ENCODE results near the gene TENM3. TPM values are rescaled to one million over a fixed set of nuclear protein-coding genes. Genes with fewer than 3 reads are reported as not detected.

The TENM3 gene
- total RNA-seq, 2 donors from 2014 or later = 21.4 to 52.3 TPM

- TF ChIP-seq POLR2A (IDR thresholded peaks at IDR 0.05) = no peak
- no peak for TF ChIP-seq POLR2AphosphoS5 (IDR thresholded peaks at IDR 0.05)
- no peak for TF ChIP-seq CTCF (IDR thresholded peaks at IDR 0.05)
- Histone ChIP-seq H3K27ac (no peak overlapping the region), H3K4me3 (no peak overlapping the region), H3K27me3 (replicated peaks; ENCODE audit: insufficient read depth) (no peaks in the 10 kb centered on the region), H3K36me3 (no peaks in the 10 kb centered on the region), H3K9me3 (no peaks in the 10 kb centered on the region), H3K4me1 (replicated peaks) (no peaks in the 10 kb centered on the region)
- intact Hi-C loops (cut with DNase I) = no loop called here
- WGBS = 90% methylated on average over 6 of the region's 6 CpGs
- DNase-seq (ENCODE audit: low spot score) = no peak
These were observed 305.0 kb downstream of the TENM3 start for GRCh38 chr4:182548156-182548555.

GRCh38 chr4:182549356-182549755, 306.2 kb downstream of the TENM3 start:
- H3K27me3 ChIP-seq (replicated peaks; ENCODE audit: insufficient read depth) = no peaks in the 10 kb centered on the region
- DNase-seq (ENCODE audit: low spot score) = no peak
- H3K27ac ChIP-seq = no peak overlapping the region
- TF ChIP-seq CTCF (IDR thresholded peaks at IDR 0.05) (no peak), POLR2A (IDR thresholded peaks at IDR 0.05) (no peak), POLR2AphosphoS5 (IDR thresholded peaks at IDR 0.05) (no peak)
- no peaks in the 10 kb centered on the region for H3K36me3 ChIP-seq
- H3K9me3 ChIP-seq = no peaks in the 10 kb centered on the region
- no peak overlapping the region for H3K4me3 ChIP-seq
- intact Hi-C loops (cut with DNase I) = no loop called here
- H3K4me1 ChIP-seq (replicated peaks) = no peaks in the 10 kb centered on the region
- 56% methylated on average over 5 of the region's 5 CpGs for WGBS

- 63% methylated on average over 9 of the region's 9 CpGs for WGBS
- no peaks in the 10 kb centered on the region for H3K27me3 ChIP-seq (replicated peaks; ENCODE audit: insufficient read depth)
- H3K4me3 ChIP-seq = no peak overlapping the region
- H3K4me1 ChIP-seq (replicated peaks) = no peaks in the 10 kb centered on the region
- no peaks in the 10 kb centered on the region for H3K9me3 ChIP-seq
- intact Hi-C loops (cut with DNase I) = no loop called here
- no peak for DNase-seq (ENCODE audit: low spot score)
- TF ChIP-seq POLR2A (IDR thresholded peaks at IDR 0.05) (no peak), CTCF (IDR thresholded peaks at IDR 0.05) (no peak), POLR2AphosphoS5 (IDR thresholded peaks at IDR 0.05) (no peak)
- no peaks in the 10 kb centered on the region for H3K36me3 ChIP-seq
- no peak overlapping the region for H3K27ac ChIP-seq
These were observed 309.7 kb downstream of the TENM3 start for GRCh38 chr4:182552948-182553347.

GRCh38 chr4:182553653-182554052, 310.5 kb downstream of the TENM3 start:
- no peaks in the 10 kb centered on the region for H3K9me3 ChIP-seq
- H3K36me3 ChIP-seq = no peaks in the 10 kb centered on the region
- DNase-seq (ENCODE audit: low spot score) = no peak
- H3K4me3 ChIP-seq = no peak overlapping the region
- H3K4me1 ChIP-seq (replicated peaks) = no peaks in the 10 kb centered on the region
- intact Hi-C loops (cut with DNase I) = no loop called here
- TF ChIP-seq POLR2A (IDR thresholded peaks at IDR 0.05) (no peak), POLR2AphosphoS5 (IDR thresholded peaks at IDR 0.05) (no peak), CTCF (IDR thresholded peaks at IDR 0.05) (no peak)
- 27% methylated on average over 6 of the region's 6 CpGs for WGBS
- H3K27me3 ChIP-seq (replicated peaks; ENCODE audit: insufficient read depth) = no peaks in the 10 kb centered on the region
- no peak overlapping the region for H3K27ac ChIP-seq

- WGBS = 68% methylated on average over 7 of the region's 7 CpGs
- H3K36me3 ChIP-seq = no peaks in the 10 kb centered on the region
- H3K27ac ChIP-seq = no peak overlapping the region
- intact Hi-C loops (cut with DNase I) = no loop called here
- H3K4me3 ChIP-seq = no peak overlapping the region
- H3K4me1 ChIP-seq (replicated peaks) = no peaks in the 10 kb centered on the region
- H3K9me3 ChIP-seq = no peaks in the 10 kb centered on the region
- no peaks in the 10 kb centered on the region for H3K27me3 ChIP-seq (replicated peaks; ENCODE audit: insufficient read depth)
- no peak for TF ChIP-seq POLR2A (IDR thresholded peaks at IDR 0.05)
- no peak for TF ChIP-seq CTCF (IDR thresholded peaks at IDR 0.05)
- TF ChIP-seq POLR2AphosphoS5 (IDR thresholded peaks at IDR 0.05) = no peak
- DNase-seq (ENCODE audit: low spot score) = no peak
These were observed 311.5 kb downstream of the TENM3 start for GRCh38 chr4:182554736-182555135.
